Subcutaneous abdominal adipose tissue (tissue), 5 donors: Measurements from ENCODE around the gene SPACA9.

Experiments
- H3K27ac ChIP-seq: one replicate; pipeline ENCODE4 v1.7.0; 2013; ENCODE audit warnings: low read depth, mild to moderate bottlenecking, inconsistent platforms, low read length, moderate library complexity
- H3K27me3 ChIP-seq, 5 donors: one replicate each; pipeline ENCODE4 v1.7.0; 2013; ENCODE audit warnings: low read length in 5 of 5, inconsistent platforms in 1 of 5; ENCODE audit not compliant: control insufficient read depth in 5 of 5, insufficient read depth in 4 of 5
- H3K36me3 ChIP-seq, 5 donors: one replicate each; pipeline ENCODE4 v1.7.0; 2013; ENCODE audit warnings: low read length in 5 of 5; ENCODE audit not compliant: control insufficient read depth in 5 of 5, insufficient read depth in 5 of 5
- H3K4me1 ChIP-seq, 5 donors: one replicate each; pipeline ENCODE4 v1.7.0; 2013; ENCODE audit warnings: low read length in 5 of 5, mild to moderate bottlenecking in 3 of 5, moderate library complexity in 1 of 5; ENCODE audit not compliant: control insufficient read depth in 5 of 5, insufficient read depth in 5 of 5
- H3K4me3 ChIP-seq, 5 donors: one replicate each; pipeline ENCODE4 v1.7.0; 2013; ENCODE audit warnings: low read length in 5 of 5, low read depth in 1 of 5
- H3K9ac ChIP-seq, 5 donors: one replicate each; pipeline ENCODE4 v1.7.0; 2013; ENCODE audit warnings: low read length in 5 of 5, mild to moderate bottlenecking in 4 of 5, moderate library complexity in 3 of 5
- H3K9me3 ChIP-seq, 5 donors: one replicate each; pipeline ENCODE4 v1.7.0; 2013; ENCODE audit warnings: low read length in 5 of 5; ENCODE audit not compliant: control insufficient read depth in 5 of 5
- donor health status: healthy.
- donor health status: healthy.
- donor health status: healthy.
- donor health status: healthy.
- donor health status: healthy.

Gene SPACA9

GRCh38 chr9:132846109-132846917 lies 32.4 kb upstream of the SPACA9 start:
- Histone ChIP-seq H3K9me3 (no peaks in the 10 kb centered on the region), H3K27ac (no peak overlapping the region), H3K36me3 (no peaks in the 10 kb centered on the region), H3K27me3 (no peaks in the 10 kb centered on the region), H3K4me3 (no peak overlapping the region), H3K4me1 (no peaks in the 10 kb centered on the region), H3K9ac (no peak overlapping the region)

- H3K9me3 ChIP-seq = no peaks in the 10 kb centered on the region
- no peaks in the 10 kb centered on the region for H3K4me1 ChIP-seq
- no peaks in the 10 kb centered on the region for H3K36me3 ChIP-seq
Measured at GRCh38 chr9:132846918-132847515, 31.7 kb upstream of the SPACA9 start.

GRCh38 chr9:132849185-132849706 lies 29.5 kb upstream of the SPACA9 start:
- H3K9ac ChIP-seq = no peak overlapping the region
- no peak overlapping the region for H3K27ac ChIP-seq
- H3K36me3 ChIP-seq = no peaks in the 10 kb centered on the region
- no peak overlapping the region for H3K4me3 ChIP-seq
- no peaks in the 10 kb centered on the region for H3K4me1 ChIP-seq
- no peaks in the 10 kb centered on the region for H3K27me3 ChIP-seq
- no peaks in the 10 kb centered on the region for H3K9me3 ChIP-seq

More at GRCh38 chr9:132846918-132847515, 31.7 kb upstream of the SPACA9 start:
- Histone ChIP-seq H3K27me3 (no peaks in the 10 kb centered on the region), H3K27ac (no peak overlapping the region), H3K4me3 (no peak overlapping the region), H3K9ac (no peak overlapping the region)

- peaks cover 0 to 2% (median 0%) of the 10 kb centered on the region in 5 donors for H3K27me3 ChIP-seq
- H3K27ac ChIP-seq = no peak overlapping the region
- no peaks in the 10 kb centered on the region for H3K36me3 ChIP-seq
- H3K9ac ChIP-seq = no peak overlapping the region
- no peaks in the 10 kb centered on the region for H3K9me3 ChIP-seq
- H3K4me3 ChIP-seq = no peak overlapping the region
- peaks cover 0 to 13% (median 10%) of the 10 kb centered on the region in 5 donors for H3K4me1 ChIP-seq
Measured at GRCh38 chr9:132853482-132853881, 25.2 kb upstream of the SPACA9 start.

- H3K36me3 ChIP-seq = no peaks in the 10 kb centered on the region
- peaks cover 0 to 2% (median 0%) of the 10 kb centered on the region in 5 donors for H3K27me3 ChIP-seq
- no peak overlapping the region for H3K4me3 ChIP-seq
- H3K9ac ChIP-seq = no peak overlapping the region
- no peak overlapping the region for H3K27ac ChIP-seq
- no peaks in the 10 kb centered on the region for H3K9me3 ChIP-seq
- peaks cover 0 to 13% (median 10%) of the 10 kb centered on the region in 5 donors for H3K4me1 ChIP-seq
Measured at GRCh38 chr9:132854832-132855231, 23.9 kb upstream of the SPACA9 start.

- peaks cover 0 to 8% (median 2%) of the 10 kb centered on the region in 5 donors for H3K27me3 ChIP-seq
- H3K9ac ChIP-seq = no peak overlapping the region
Measured at GRCh38 chr9:132855904-132856303, 22.8 kb upstream of the SPACA9 start.

GRCh38 chr9:132857031-132857430 lies 21.7 kb upstream of the SPACA9 start:
- H3K27ac ChIP-seq = no peak overlapping the region

More at GRCh38 chr9:132855904-132856303, 22.8 kb upstream of the SPACA9 start:
- Histone ChIP-seq H3K36me3 (no peaks in the 10 kb centered on the region), H3K9me3 (no peaks in the 10 kb centered on the region), H3K4me3 (no peak overlapping the region), H3K27ac (no peak overlapping the region), H3K4me1 (peaks cover 0 to 13% (median 10%) of the 10 kb centered on the region in 5 donors)

GRCh38 chr9:132857616-132858342 lies 20.9 kb upstream of the SPACA9 start:
- no peak overlapping the region for H3K27ac ChIP-seq
- peaks cover 0 to 8% (median 3%) of the 10 kb centered on the region in 5 donors for H3K27me3 ChIP-seq
- no peak overlapping the region for H3K4me3 ChIP-seq
- H3K4me1 ChIP-seq = peaks cover 0 to 13% (median 10%) of the 10 kb centered on the region in 5 donors
- no peak overlapping the region for H3K9ac ChIP-seq
- no peaks in the 10 kb centered on the region for H3K9me3 ChIP-seq
- no peaks in the 10 kb centered on the region for H3K36me3 ChIP-seq

More at GRCh38 chr9:132857031-132857430, 21.7 kb upstream of the SPACA9 start:
- H3K9ac ChIP-seq = no peak overlapping the region
- H3K9me3 ChIP-seq = no peaks in the 10 kb centered on the region
- peaks cover 0 to 13% (median 10%) of the 10 kb centered on the region in 5 donors for H3K4me1 ChIP-seq
- no peaks in the 10 kb centered on the region for H3K36me3 ChIP-seq
- H3K27me3 ChIP-seq = peaks cover 0 to 8% (median 3%) of the 10 kb centered on the region in 5 donors
- no peak overlapping the region for H3K4me3 ChIP-seq

GRCh38 chr9:132858751-132859150 lies 19.9 kb upstream of the SPACA9 start:
- Histone ChIP-seq H3K27me3 (peaks cover 0 to 8% (median 3%) of the 10 kb centered on the region in 5 donors), H3K9me3 (no peaks in the 10 kb centered on the region), H3K4me1 (peaks cover 0 to 13% (median 10%) of the 10 kb centered on the region in 5 donors), H3K36me3 (no peaks in the 10 kb centered on the region), H3K27ac (no peak overlapping the region), H3K9ac (no peak overlapping the region), H3K4me3 (no peak overlapping the region)
